Astrocyte of the spinal cord (primary cell): ENCODE measurements around the gene ELMO1.

Experiments
- DNase-seq: peaks from one replicate; pipeline ENCODE4 v3.0.0; 2011; ENCODE audit warnings: low read depth, low spot score
- H3K4me3 ChIP-seq: 2 replicates; pipeline ENCODE4 v1.5.1; 2011; ENCODE audit warnings: low read depth, mild to moderate bottlenecking, low read length, moderate library complexity
- in situ Hi-C: cut with HindIII; loops from 2 replicates; pipeline ENCODE4 v1.10.0; 2017; ENCODE audit warnings: low sequenced_read_pairs
- TF ChIP-seq, protein P1 (sequence below): IDR thresholded peaks from 2 replicates; pipeline ENCODE4 v1.5.1; 2012; ENCODE audit warnings: low read depth, mild to moderate bottlenecking, low read length, inconsistent platforms

Gene ELMO1

DNA sequence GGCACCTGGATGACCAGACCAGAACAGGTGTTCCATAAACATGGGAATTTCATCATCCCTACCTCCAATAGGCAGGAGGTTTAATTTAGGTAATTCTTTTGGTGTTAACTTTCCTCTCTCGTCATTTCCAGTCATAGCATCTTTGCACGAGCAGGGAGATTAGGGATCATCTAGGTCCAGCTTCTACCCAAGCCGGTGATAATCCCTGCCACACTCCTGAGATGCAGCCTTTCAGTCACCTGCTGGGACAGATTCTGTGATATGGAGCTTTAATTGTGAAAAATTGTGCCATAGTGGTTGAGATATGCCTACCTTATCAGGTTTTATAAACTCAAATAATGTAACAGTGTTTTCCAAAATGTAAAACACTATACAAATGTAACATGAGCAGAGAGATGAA is 532.5 kb downstream of the ELMO1 start:
- in situ Hi-C loops, result no loop called here
- DNase-seq, result no peak
- no peak overlapping the region for H3K4me3 ChIP-seq
- TF ChIP-seq, protein P1, sequence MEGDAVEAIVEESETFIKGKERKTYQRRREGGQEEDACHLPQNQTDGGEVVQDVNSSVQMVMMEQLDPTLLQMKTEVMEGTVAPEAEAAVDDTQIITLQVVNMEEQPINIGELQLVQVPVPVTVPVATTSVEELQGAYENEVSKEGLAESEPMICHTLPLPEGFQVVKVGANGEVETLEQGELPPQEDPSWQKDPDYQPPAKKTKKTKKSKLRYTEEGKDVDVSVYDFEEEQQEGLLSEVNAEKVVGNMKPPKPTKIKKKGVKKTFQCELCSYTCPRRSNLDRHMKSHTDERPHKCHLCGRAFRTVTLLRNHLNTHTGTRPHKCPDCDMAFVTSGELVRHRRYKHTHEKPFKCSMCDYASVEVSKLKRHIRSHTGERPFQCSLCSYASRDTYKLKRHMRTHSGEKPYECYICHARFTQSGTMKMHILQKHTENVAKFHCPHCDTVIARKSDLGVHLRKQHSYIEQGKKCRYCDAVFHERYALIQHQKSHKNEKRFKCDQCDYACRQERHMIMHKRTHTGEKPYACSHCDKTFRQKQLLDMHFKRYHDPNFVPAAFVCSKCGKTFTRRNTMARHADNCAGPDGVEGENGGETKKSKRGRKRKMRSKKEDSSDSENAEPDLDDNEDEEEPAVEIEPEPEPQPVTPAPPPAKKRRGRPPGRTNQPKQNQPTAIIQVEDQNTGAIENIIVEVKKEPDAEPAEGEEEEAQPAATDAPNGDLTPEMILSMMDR, result no peak

DNA sequence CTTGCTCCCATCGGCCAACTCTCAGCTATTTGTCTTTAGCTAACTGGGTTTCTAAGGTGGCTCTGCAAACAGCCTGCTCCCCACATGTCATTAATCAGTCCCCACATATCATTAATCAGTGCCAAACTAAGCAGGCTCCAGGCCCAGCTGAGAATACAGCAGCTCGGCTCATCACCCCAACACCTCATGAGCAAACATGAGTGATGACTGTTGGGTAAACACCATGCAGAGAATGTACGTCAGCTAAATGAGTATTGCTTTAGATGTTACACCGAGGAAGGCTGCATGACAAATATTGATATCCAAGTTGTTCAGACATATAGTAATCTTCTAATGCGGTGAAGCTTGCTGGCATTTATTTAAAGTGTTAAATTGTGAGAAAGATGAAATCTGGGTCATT is 536.9 kb downstream of the ELMO1 start:
- in situ Hi-C loops, result no loop called here
- TF ChIP-seq, protein P1, result no peak
- H3K4me3 ChIP-seq, result no peak overlapping the region
- DNase-seq, result no peak

DNA sequence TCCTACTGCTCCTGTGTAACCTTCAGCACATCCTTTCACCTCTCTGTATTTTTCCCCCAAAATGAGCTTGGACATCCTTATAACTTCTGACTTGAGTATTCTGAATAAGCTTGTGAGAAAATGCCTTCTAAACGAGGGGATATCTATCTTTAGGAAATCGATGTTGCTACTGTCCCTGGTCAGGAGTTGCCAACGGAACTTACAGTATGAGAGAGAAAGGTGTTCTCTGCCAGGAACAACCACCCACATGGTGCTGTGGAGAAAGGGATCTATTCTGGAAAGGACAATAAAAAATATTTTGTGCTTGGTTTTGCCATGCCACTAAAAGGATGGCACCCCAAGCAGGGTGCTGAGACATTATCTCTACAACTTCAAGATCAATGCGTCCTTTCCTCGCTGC is 537.8 kb downstream of the ELMO1 start:
- TF ChIP-seq, protein P1, result no peak
- in situ Hi-C loops, result no loop called here
- no peak overlapping the region for H3K4me3 ChIP-seq

DNA sequence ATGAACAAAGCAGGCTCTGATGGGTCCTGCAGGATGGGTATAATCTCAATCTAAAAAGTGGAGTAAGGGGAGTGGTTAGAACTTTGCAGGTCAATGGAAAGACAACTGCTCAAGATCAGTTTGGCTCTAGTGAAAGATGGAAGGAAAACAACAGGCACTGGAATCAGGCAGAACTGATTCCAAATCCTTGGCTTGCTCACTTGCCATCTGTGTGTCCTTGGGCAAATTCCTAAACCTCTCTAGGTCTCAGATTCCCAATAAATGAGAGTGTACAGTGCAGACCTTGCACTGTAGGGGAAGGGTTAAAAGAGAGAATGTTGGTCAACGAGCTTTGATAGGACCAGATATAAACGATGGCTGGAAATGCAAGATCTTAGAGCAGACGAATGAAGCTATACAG is 538.3 kb downstream of the ELMO1 start:
- no peak overlapping the region for H3K4me3 ChIP-seq
- in situ Hi-C loops, result no loop called here
- TF ChIP-seq, protein P1, result no peak
- DNase-seq, result no peak

More for the DNA sequence above, 537.8 kb downstream of the ELMO1 start:
- DNase-seq, result no peak

DNA sequence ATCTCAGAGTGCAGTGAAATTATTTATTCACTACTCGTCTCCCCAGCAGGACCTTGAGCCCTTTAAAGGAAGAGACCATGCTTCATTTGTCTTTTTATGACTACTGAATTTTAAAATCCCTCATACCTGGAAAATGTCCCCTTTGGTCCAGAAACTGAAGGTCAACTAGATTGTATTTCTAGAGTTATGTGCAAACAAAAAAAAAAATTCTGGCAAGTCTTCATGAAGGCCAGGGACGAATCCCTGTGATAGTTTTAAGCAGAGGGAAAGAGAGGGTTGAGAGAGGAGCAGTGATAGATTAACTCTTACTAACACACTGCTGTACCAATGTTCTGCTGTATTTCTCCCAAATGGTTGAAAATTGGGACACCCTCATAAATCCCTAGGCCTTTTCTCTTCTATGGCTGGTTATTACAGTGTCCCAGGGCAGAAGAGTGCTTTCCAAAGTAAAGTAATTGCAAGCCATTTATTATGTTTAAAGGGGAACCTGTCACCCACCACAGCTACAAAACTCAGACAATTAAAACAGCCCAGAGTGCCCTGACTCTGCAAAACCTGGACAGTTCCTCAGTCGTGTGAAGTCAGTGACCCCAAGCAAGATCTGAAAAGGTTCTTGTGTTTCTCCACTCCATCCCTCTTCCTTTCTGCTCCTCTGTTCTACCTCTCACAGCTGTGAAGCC is 541.6 kb downstream of the ELMO1 start:
- no peak for DNase-seq
- in situ Hi-C loops, result no loop called here
- TF ChIP-seq, protein P1, result no peak
- H3K4me3 ChIP-seq, result no peak overlapping the region

DNA sequence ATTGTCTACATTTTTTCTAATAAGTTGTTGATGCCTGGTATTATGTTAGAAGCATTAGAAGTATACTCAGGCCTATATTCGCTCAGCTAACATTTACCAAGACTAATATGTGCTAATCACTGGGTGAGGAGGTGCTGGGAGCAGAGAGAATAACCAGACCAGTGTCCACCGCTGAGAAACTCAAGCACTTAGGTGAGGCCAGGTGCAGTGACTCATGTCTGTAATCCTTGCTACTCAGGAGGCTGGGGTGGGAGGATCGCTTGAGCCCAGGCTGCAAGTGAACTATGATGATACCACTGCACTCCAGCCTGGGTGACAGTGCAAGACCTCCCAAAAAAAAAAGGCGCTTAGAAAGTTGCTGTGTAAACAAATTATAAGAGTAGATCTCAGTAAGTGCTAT is 542.2 kb downstream of the ELMO1 start:
- no peak overlapping the region for H3K4me3 ChIP-seq
- in situ Hi-C loops, result no loop called here
- no peak for DNase-seq
- TF ChIP-seq, protein P1, result no peak

DNA sequence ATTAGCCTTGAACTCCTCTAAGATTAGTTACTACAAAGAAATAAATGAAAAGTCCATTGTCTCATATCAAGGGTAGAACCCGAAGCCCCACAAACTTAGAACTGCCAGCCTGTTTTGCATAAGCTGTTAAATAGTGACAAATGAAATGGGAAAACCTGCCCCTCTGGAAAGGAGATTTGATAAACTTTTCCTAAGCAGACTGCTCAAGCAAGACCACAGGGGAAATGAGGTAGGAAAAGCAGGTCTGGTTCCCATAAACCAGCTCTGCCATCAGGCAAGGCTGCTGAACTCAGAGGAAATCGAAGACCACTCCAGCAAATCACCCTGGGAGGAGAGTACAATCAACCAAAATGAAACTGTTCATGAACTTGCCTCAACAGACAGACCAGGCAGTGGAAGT is 542.8 kb downstream of the ELMO1 start:
- no peak overlapping the region for H3K4me3 ChIP-seq
- DNase-seq, result no peak
- in situ Hi-C loops, result no loop called here
- TF ChIP-seq, protein P1, result no peak
